ENCODE measurements around the gene FRMD5. TPM values are rescaled to one million over a fixed set of nuclear protein-coding genes. Genes with fewer than 3 reads are reported as not detected.

The FRMD5 gene
- total RNA-seq, 1 experiment from 2014 or later: 3.9 TPM

DNA sequence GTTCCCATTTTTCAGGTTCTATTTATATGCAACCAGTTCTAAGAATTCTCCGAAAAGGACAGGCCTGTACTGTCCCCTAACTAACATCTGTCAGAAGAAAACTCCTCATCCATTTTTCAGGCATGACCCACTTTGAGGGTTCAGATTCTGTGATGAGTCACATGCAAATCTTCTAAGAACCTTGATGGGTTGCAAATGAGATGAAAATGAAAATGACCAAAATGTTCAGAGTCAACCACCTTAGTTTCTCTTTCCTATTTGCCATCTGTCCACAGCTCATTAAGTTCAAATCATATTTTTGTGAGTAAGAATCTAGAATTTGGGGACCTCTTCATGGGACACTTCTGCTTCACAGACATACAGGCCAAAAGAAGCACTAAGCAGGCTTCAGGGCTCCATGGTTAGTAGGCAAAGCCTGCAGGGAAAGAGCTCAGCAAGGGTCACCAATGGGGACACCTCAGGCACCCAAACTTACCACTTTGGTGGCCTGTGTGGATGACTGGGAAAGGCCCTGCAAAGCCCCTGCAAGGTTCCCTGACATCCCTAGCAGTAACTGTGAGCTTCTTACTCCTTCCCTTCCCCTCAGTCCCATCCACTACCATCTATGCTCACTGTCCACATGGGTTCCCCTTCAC is 246.3 kb downstream of the FRMD5 start:
- TF ChIP-seq, protein P1, sequence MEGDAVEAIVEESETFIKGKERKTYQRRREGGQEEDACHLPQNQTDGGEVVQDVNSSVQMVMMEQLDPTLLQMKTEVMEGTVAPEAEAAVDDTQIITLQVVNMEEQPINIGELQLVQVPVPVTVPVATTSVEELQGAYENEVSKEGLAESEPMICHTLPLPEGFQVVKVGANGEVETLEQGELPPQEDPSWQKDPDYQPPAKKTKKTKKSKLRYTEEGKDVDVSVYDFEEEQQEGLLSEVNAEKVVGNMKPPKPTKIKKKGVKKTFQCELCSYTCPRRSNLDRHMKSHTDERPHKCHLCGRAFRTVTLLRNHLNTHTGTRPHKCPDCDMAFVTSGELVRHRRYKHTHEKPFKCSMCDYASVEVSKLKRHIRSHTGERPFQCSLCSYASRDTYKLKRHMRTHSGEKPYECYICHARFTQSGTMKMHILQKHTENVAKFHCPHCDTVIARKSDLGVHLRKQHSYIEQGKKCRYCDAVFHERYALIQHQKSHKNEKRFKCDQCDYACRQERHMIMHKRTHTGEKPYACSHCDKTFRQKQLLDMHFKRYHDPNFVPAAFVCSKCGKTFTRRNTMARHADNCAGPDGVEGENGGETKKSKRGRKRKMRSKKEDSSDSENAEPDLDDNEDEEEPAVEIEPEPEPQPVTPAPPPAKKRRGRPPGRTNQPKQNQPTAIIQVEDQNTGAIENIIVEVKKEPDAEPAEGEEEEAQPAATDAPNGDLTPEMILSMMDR (conservative IDR thresholded peaks at IDR 0.05): no peak
- Mint-ChIP-seq H3K9me3 (no peaks in the 10 kb centered on the region), H3K27ac (no peak overlapping the region), H3K4me3 (no peak overlapping the region), H3K36me3 (ENCODE audit: insufficient read depth in 1 of 3, low read depth in 3 of 3) (no peaks in the 10 kb centered on the region), H3K27me3 (ENCODE audit: low read depth) (no peaks in the 10 kb centered on the region), H3K4me1 (peaks cover 3 to 8% of the 10 kb centered on the region in 2 experiments; a peak in 3 of 4 replicates)
- H4K5ac ChIP-seq (ENCODE audit: insufficient read length, low read depth, low read length): no peak overlapping the region
- H2BK20ac ChIP-seq (ENCODE audit: low read depth, low read length, poor library complexity, severe bottlenecking): no peak overlapping the region
- H2AFZ ChIP-seq (ENCODE audit: low read length): no peak overlapping the region
- H3K4me2 ChIP-seq (ENCODE audit: insufficient read depth, insufficient read length, low read length): no peak overlapping the region
- H3K18ac ChIP-seq (ENCODE audit: insufficient read length, low read depth, low read length): no peak overlapping the region
- H3K4me1 ChIP-seq (ENCODE audit: insufficient read depth, low read length): no peaks in the 10 kb centered on the region; the same call in 1 of the 2 replicates
- no peak overlapping the region for H2BK12ac ChIP-seq (ENCODE audit: insufficient read length, low read depth, low read length)
- no peak overlapping the region for H3T11ph ChIP-seq (ENCODE audit: low read length)
- H4K20me1 ChIP-seq (ENCODE audit: control insufficient read depth, insufficient read depth, insufficient read length): no peaks in the 10 kb centered on the region
- no peak overlapping the region for H4K8ac ChIP-seq (replicated peaks; ENCODE audit: insufficient read length, low read depth, low read length)
- H2BK120ac ChIP-seq (ENCODE audit: low read depth, low read length, poor library complexity, severe bottlenecking): no peak overlapping the region
- H3K9me3 ChIP-seq (ENCODE audit: control insufficient read depth, low read depth, low read length): no peaks in the 10 kb centered on the region
- no peak overlapping the region for H4K91ac ChIP-seq (ENCODE audit: insufficient read length, low read depth, low read length)
- no peak overlapping the region for H2BK5ac ChIP-seq (ENCODE audit: insufficient read length, low read length)
- no peak overlapping the region for H3K4ac ChIP-seq (ENCODE audit: low read depth, low read length)
- H3K14ac ChIP-seq (ENCODE audit: insufficient read depth, low read length): no peak overlapping the region; the same call in 1 of the 2 replicates
- WGBS (ENCODE audit: extremely low coverage, insufficient read length, low lambda C conversion rate): no CpG with 5 or more reads among the region's 1 CpG
- no peak overlapping the region for H2BK15ac ChIP-seq (ENCODE audit: low read depth, low read length)
- no peaks in the 10 kb centered on the region for H3K23me2 ChIP-seq (ENCODE audit: insufficient read length, low read depth, low read length, poor library complexity, severe bottlenecking)
- H3K9ac ChIP-seq (ENCODE audit: extremely low read depth, insufficient read length, low read length): no peak overlapping the region
- H3K56ac ChIP-seq (ENCODE audit: insufficient read length, low read depth, low read length): no peak overlapping the region
- no peak overlapping the region for H3K23ac ChIP-seq (ENCODE audit: insufficient read length, low read depth, low read length)
- no peaks in the 10 kb centered on the region for H3K27me3 ChIP-seq (ENCODE audit: insufficient read depth, low read length)
- H3K27ac ChIP-seq (ENCODE audit: insufficient read length, low read depth, low read length): no peak overlapping the region
- H3K79me1 ChIP-seq (ENCODE audit: insufficient read depth, low read depth, low read length, poor library complexity, severe bottlenecking): no peaks in the 10 kb centered on the region
- no peaks in the 10 kb centered on the region for H3K79me2 ChIP-seq (ENCODE audit: insufficient read depth, low read length)
- H2AK5ac ChIP-seq (ENCODE audit: insufficient read length, low read length): no peak overlapping the region
- no peak for DNase-seq
